Neural progenitor cell (in vitro differentiated cells): Measurements from ENCODE around the gene GPHB5. TPM values are rescaled to one million over a fixed set of nuclear protein-coding genes. Genes with fewer than 3 reads are reported as not detected.
"Not testable (repeated sequence)": the region's sequence is repeated elsewhere in the genome, so short reads cannot be mapped to it uniquely, and the experiment has no call there.

Experiments
- DNase-seq: peaks from one replicate; pipeline ENCODE4 v3.0.0-alpha.2; 2016; ENCODE audit warnings: low spot score
- H2AFZ ChIP-seq: fragments of 200-600 bp; sonication (generic); replicated peaks from 2 replicates; pipeline ENCODE4 v1.6.1; 2016; ENCODE audit warnings: antibody characterized with exemption
- H3F3A ChIP-seq: fragments of 200-600 bp; sonication (generic); 2 replicates; pipeline ENCODE4 v1.6.1; 2016; ENCODE audit warnings: antibody characterized with exemption, low read depth
- H3K27ac ChIP-seq: fragments of 200-600 bp; sonication (generic); 2 replicates; pipeline ENCODE4 v1.5.1; 2016; ENCODE audit warnings: mild to moderate bottlenecking
- H3K27me3 ChIP-seq: fragments of 200-600 bp; sonication (generic); 2 replicates; pipeline ENCODE4 v1.6.1; 2016; ENCODE audit warnings: mild to moderate bottlenecking, moderate library complexity
- H3K36me3 ChIP-seq: fragments of 200-600 bp; sonication (generic); 2 replicates; pipeline ENCODE4 v1.5.1; 2016
- H3K4me1 ChIP-seq: fragments of 200-600 bp; sonication (generic); 2 replicates; pipeline ENCODE4 v1.6.1; 2016; ENCODE audit warnings: mixed run types
- H3K4me2 ChIP-seq: fragments of 200-600 bp; sonication (generic); 2 replicates; pipeline ENCODE4 v1.6.1; 2016
- H3K4me3 ChIP-seq: fragments of 200-600 bp; sonication (generic); 2 replicates; pipeline ENCODE4 v1.5.1; 2016
- H3K79me2 ChIP-seq: fragments of 200-600 bp; sonication (generic); 2 replicates; pipeline ENCODE4 v1.6.1; 2016; ENCODE audit warnings: low read depth
- H3K9ac ChIP-seq: fragments of 200-600 bp; sonication (generic); 2 replicates; pipeline ENCODE4 v1.6.1; 2016
- H3K9me3 ChIP-seq: fragments of 200-600 bp; sonication (generic); 2 replicates; pipeline ENCODE4 v1.5.1; 2016; ENCODE audit warnings: low read depth
- H4K20me1 ChIP-seq: fragments of 200-600 bp; sonication (generic); 2 replicates; pipeline ENCODE4 v1.6.1; 2016; ENCODE audit warnings: low read depth
- H3K27ac Mint-ChIP-seq: 3 replicates; pipeline ENCODE4 v1.8.0; 2021; ENCODE audit warnings: mixed read lengths
- H3K27me3 Mint-ChIP-seq: 2 replicates; pipeline ENCODE4 v1.8.0; 2022; ENCODE audit warnings: low read depth, mild to moderate bottlenecking, inconsistent platforms, moderate library complexity, mixed read lengths; ENCODE audit not compliant: insufficient read depth
- H3K36me3 Mint-ChIP-seq: 3 replicates; pipeline ENCODE4 v1.8.0; 2021; ENCODE audit warnings: mixed read lengths
- H3K4me1 Mint-ChIP-seq: 3 replicates; pipeline ENCODE4 v1.8.0; 2021; ENCODE audit warnings: mixed read lengths
- H3K4me3 Mint-ChIP-seq: 3 replicates; pipeline ENCODE4 v1.8.0; 2021; ENCODE audit warnings: mild to moderate bottlenecking, moderate library complexity, mixed read lengths
- H3K9me3 Mint-ChIP-seq: 3 replicates; pipeline ENCODE4 v1.8.0; 2020; ENCODE audit warnings: mixed read lengths
- CTCF ChIP-seq: fragments of 200-600 bp; sonication (generic); IDR thresholded peaks from 2 replicates; pipeline ENCODE4 v1.5.1; 2017; ENCODE audit warnings: antibody characterized with exemption, mild to moderate bottlenecking
- EZH2 ChIP-seq: fragments of 200-600 bp; sonication (generic); IDR thresholded peaks from 2 replicates; pipeline ENCODE4 v1.6.1; 2017; ENCODE audit warnings: antibody characterized with exemption, mild to moderate bottlenecking, moderate library complexity
- EZH2phosphoT487 ChIP-seq: fragments of 200-600 bp; sonication (generic); IDR thresholded peaks from 2 replicates; pipeline ENCODE4 v1.6.1; 2017; ENCODE audit warnings: antibody characterized with exemption
- total RNA-seq: library from RNA; depleted of rRNA; stranded (reverse); fragments of >200 nt; gene quantifications from 2 replicates; pipeline ENCODE4 v1.2.3, GENCODE V29; 2015; ENCODE audit warnings: low replicate concordance

The GPHB5 gene
- total RNA-seq, 1 donor from 2014 or later, result not detected

- H2AFZ ChIP-seq, result no peak overlapping the region
- peaks cover 4% of the 10 kb centered on the region for H3K4me1 Mint-ChIP-seq
- H3K36me3 ChIP-seq, result no peaks in the 10 kb centered on the region
- TF ChIP-seq EZH2phosphoT487, result no peak
- no peak for TF ChIP-seq EZH2
- TF ChIP-seq CTCF, result no peak
- no peaks in the 10 kb centered on the region for H3F3A ChIP-seq
- H3K9me3 ChIP-seq, result no peaks in the 10 kb centered on the region
- H3K4me1 ChIP-seq, result peaks cover 5% of the 10 kb centered on the region
- DNase-seq, result no peak
- no peak overlapping the region for H3K9ac ChIP-seq
- H3K27me3 Mint-ChIP-seq, result peaks cover 2% of the 10 kb centered on the region
- no peak overlapping the region for H3K4me3 ChIP-seq
- H3K27ac ChIP-seq, result no peak overlapping the region
- H3K4me2 ChIP-seq, result no peak overlapping the region
- no peaks in the 10 kb centered on the region for H3K9me3 Mint-ChIP-seq
- no peaks in the 10 kb centered on the region for H4K20me1 ChIP-seq
- H3K4me3 Mint-ChIP-seq, result no peak overlapping the region
- H3K27me3 ChIP-seq, result no peaks in the 10 kb centered on the region
- no peak overlapping the region for H3K27ac Mint-ChIP-seq
- H3K79me2 ChIP-seq, result no peaks in the 10 kb centered on the region
- no peaks in the 10 kb centered on the region for H3K36me3 Mint-ChIP-seq
These were observed 3.7 kb upstream of the GPHB5 start for GRCh38 chr14:63322472-63322871.

- Histone ChIP-seq H3K9me3 (peaks cover 4% of the 10 kb centered on the region), H3K27me3 (no peaks in the 10 kb centered on the region), H3K4me3 (no peak overlapping the region), H2AFZ (no peak overlapping the region), H3K27ac (no peak overlapping the region), H3K4me2 (no peak overlapping the region), H3K36me3 (no peaks in the 10 kb centered on the region), H3K4me1 (peaks cover 7% of the 10 kb centered on the region), H3K79me2 (no peaks in the 10 kb centered on the region), H3F3A (no peaks in the 10 kb centered on the region), H3K9ac (no peak overlapping the region), H4K20me1 (no peaks in the 10 kb centered on the region)
- H3K9me3 Mint-ChIP-seq, result no peaks in the 10 kb centered on the region
- no peak overlapping the region for H3K4me3 Mint-ChIP-seq
- no peaks in the 10 kb centered on the region for H3K4me1 Mint-ChIP-seq
- DNase-seq, result peak; percentile 63
- H3K27me3 Mint-ChIP-seq, result peaks cover 2% of the 10 kb centered on the region
- no peak for TF ChIP-seq EZH2
- no peak for TF ChIP-seq EZH2phosphoT487
- peak; percentile 74 for TF ChIP-seq CTCF
- H3K36me3 Mint-ChIP-seq, result no peaks in the 10 kb centered on the region
- no peak overlapping the region for H3K27ac Mint-ChIP-seq
These were observed 9.9 kb downstream of the GPHB5 start for GRCh38 chr14:63308723-63309317.

GRCh38 chr14:63304429-63304828 is 14.3 kb downstream of the GPHB5 start:
- not testable (repeated sequence) for H3K4me3 ChIP-seq, H3K27ac Mint-ChIP-seq, DNase-seq, H2AFZ ChIP-seq, H3K27ac ChIP-seq, H3K4me1 ChIP-seq, H3K9ac ChIP-seq, H3K27me3 ChIP-seq, H3K27me3 Mint-ChIP-seq, H3K79me2 ChIP-seq, H3K36me3 Mint-ChIP-seq, H3F3A ChIP-seq, H4K20me1 ChIP-seq, H3K4me3 Mint-ChIP-seq, H3K36me3 ChIP-seq, H3K9me3 Mint-ChIP-seq, H3K4me2 ChIP-seq, H3K9me3 ChIP-seq
- peaks cover 11% of the 10 kb centered on the region for H3K4me1 Mint-ChIP-seq

GRCh38 chr14:63301891-63302534 is 16.7 kb downstream of the GPHB5 start:
- Histone ChIP-seq H4K20me1 (no peaks in the 10 kb centered on the region), H3K36me3 (no peaks in the 10 kb centered on the region), H3K4me3 (no peak overlapping the region), H3K9ac (no peak overlapping the region), H3K4me2 (no peak overlapping the region), H3F3A (no peaks in the 10 kb centered on the region), H3K4me1 (peaks cover 9% of the 10 kb centered on the region), H3K27ac (no peak overlapping the region), H2AFZ (peak overlapping the region; percentile 86), H3K27me3 (no peaks in the 10 kb centered on the region), H3K79me2 (no peaks in the 10 kb centered on the region), H3K9me3 (peaks cover 4% of the 10 kb centered on the region)
- TF ChIP-seq EZH2phosphoT487 (no peak), CTCF (no peak)
- Mint-ChIP-seq H3K4me1 (peaks cover 16% of the 10 kb centered on the region), H3K36me3 (no peaks in the 10 kb centered on the region), H3K9me3 (peaks cover 6% of the 10 kb centered on the region), H3K4me3 (no peak overlapping the region), H3K27me3 (peaks cover 3% of the 10 kb centered on the region), H3K27ac (peak overlapping the region; percentile 27)
- no peak for DNase-seq
